Right atrium auricular region (tissue), 2 donors: Measurements from ENCODE around the gene TMCO4. TPM values are rescaled to one million over a fixed set of nuclear protein-coding genes. Genes with fewer than 3 reads are reported as not detected.
A peak's percentile ranks its signal among the peaks of the same experiment; 100 is the strongest.

Experiments
- DNase-seq: peaks from one replicate; pipeline ENCODE4 v3.0.0-alpha.2; 2019; ENCODE audit warnings: low spot score
- H3K27ac ChIP-seq, 2 donors: fragments of 200-600 bp; sonication (generic); 1 replicate in 1 of 2; 2 replicates in 1 of 2; pipeline ENCODE4 v1.5.1; 2016 to 2019
- H3K27me3 ChIP-seq, 2 donors: fragments of 200-600 bp; sonication (generic); one replicate each; pipeline versions ENCODE4 v1.5.1 to v1.6.0; 2017 to 2019
- H3K36me3 ChIP-seq: fragments of 200-600 bp; sonication (generic); one replicate; pipeline ENCODE4 v1.5.1; 2016
- H3K4me1 ChIP-seq, 2 donors: fragments of 200-600 bp; sonication (generic); one replicate each; pipeline versions ENCODE4 v1.5.1 to v1.6.0; 2017 to 2019
- H3K4me3 ChIP-seq, 2 donors: fragments of 200-600 bp; sonication (generic); 1 replicate in 1 of 2; 2 replicates in 1 of 2; pipeline ENCODE4 v1.5.1; 2017 to 2019; ENCODE audit warnings: mild to moderate bottlenecking in 1 of 2, moderate library complexity in 1 of 2
- H3K9me3 ChIP-seq, 2 donors: fragments of 200-600 bp; sonication (generic); one replicate each; pipeline ENCODE4 v1.5.1; 2019
- total RNA-seq, 2 donors: library from RNA; depleted of rRNA; stranded (reverse); fragments of >200 nt; gene quantifications; one replicate each; pipeline ENCODE4 v1.1.0, GENCODE V29; 2016
- TF ChIP-seq, protein P1 (sequence below), 2 donors: fragments of 200-600 bp; sonication (generic); IDR thresholded peaks; one replicate each; pipeline ENCODE4 v1.5.1; 2019; ENCODE audit warnings: antibody characterized with exemption in 2 of 2

Gene TMCO4
- total RNA-seq, 2 donors from 2014 or later = 5.7 to 10.7 TPM

DNA sequence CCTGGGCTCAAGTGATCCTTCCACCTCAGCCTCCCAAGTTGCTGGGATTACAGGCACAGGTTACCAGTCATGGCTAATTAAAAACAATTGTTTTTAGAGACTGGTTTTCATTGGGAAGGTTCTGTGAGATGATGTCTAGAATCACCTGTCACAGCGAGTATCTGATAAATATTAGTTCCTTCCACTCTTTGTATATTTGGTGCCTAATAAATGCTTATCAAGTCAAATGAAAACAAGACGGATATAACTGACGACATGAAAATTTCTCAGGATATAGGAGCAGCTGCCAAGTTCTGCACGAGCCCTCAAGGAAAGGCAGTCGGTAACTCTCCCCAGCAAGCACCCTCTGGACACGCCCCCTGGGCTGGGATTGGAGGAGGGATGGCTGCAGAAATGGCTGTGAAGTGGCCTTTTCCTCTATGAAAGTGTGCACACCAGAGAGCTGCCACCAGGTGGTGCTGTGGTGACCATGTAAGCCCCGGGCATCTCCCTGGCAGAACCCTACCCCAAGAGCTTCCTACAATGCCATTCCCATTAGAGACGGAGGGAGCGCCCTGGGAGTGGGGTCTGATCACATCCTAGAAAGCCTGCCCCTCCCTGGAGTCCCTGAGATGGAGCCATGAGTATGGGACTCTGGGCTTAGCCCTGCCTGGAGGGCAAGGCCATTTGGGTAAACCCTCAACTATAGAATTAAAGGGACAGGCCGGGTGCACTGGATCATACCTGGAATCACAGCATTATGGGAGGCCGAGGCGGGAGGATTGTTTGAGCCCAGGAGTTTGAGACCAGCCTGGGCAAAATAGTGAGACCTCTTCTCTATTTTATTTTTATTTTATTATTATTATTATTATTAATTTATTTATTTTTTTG lies 84.1 kb downstream of the TMCO4 start:
- TF ChIP-seq, protein P1, sequence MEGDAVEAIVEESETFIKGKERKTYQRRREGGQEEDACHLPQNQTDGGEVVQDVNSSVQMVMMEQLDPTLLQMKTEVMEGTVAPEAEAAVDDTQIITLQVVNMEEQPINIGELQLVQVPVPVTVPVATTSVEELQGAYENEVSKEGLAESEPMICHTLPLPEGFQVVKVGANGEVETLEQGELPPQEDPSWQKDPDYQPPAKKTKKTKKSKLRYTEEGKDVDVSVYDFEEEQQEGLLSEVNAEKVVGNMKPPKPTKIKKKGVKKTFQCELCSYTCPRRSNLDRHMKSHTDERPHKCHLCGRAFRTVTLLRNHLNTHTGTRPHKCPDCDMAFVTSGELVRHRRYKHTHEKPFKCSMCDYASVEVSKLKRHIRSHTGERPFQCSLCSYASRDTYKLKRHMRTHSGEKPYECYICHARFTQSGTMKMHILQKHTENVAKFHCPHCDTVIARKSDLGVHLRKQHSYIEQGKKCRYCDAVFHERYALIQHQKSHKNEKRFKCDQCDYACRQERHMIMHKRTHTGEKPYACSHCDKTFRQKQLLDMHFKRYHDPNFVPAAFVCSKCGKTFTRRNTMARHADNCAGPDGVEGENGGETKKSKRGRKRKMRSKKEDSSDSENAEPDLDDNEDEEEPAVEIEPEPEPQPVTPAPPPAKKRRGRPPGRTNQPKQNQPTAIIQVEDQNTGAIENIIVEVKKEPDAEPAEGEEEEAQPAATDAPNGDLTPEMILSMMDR (IDR thresholded peaks at IDR 0.05) = peak; percentile 71 to 81
- Histone ChIP-seq H3K27ac (no peak overlapping the region), H3K4me1 (no peaks in the 10 kb centered on the region), H3K4me3 (no peak overlapping the region), H3K27me3 (no peaks in the 10 kb centered on the region), H3K9me3 (no peaks in the 10 kb centered on the region), H3K36me3 (no peaks in the 10 kb centered on the region)
- peak; percentile 87 for DNase-seq

DNA sequence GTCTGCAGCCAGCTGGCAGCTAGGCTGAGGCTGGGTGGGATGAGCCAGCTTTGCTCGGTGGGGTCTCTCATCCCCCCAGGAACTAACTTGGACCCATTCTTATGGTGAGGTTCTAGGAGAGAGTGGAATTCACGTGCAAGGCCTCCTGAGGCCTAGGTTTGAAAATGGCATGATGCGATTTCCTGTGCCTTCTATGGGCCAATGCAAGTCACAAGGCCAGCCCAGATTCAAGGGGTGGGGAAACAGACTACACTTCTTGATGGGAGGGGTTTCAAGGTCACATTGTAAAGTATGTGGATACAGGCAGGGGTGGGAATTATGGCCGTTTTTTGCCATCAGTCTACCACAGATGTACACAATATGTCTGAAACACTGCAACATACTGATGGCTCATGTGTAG lies 86.8 kb downstream of the TMCO4 start:
- no peak overlapping the region for H3K27ac ChIP-seq
- H3K4me1 ChIP-seq = no peaks in the 10 kb centered on the region
- DNase-seq = no peak
- no peaks in the 10 kb centered on the region for H3K9me3 ChIP-seq
- H3K36me3 ChIP-seq = no peaks in the 10 kb centered on the region
- no peaks in the 10 kb centered on the region for H3K27me3 ChIP-seq
- H3K4me3 ChIP-seq = no peak overlapping the region
- TF ChIP-seq, protein P1 (IDR thresholded peaks at IDR 0.05) = no peak

DNA sequence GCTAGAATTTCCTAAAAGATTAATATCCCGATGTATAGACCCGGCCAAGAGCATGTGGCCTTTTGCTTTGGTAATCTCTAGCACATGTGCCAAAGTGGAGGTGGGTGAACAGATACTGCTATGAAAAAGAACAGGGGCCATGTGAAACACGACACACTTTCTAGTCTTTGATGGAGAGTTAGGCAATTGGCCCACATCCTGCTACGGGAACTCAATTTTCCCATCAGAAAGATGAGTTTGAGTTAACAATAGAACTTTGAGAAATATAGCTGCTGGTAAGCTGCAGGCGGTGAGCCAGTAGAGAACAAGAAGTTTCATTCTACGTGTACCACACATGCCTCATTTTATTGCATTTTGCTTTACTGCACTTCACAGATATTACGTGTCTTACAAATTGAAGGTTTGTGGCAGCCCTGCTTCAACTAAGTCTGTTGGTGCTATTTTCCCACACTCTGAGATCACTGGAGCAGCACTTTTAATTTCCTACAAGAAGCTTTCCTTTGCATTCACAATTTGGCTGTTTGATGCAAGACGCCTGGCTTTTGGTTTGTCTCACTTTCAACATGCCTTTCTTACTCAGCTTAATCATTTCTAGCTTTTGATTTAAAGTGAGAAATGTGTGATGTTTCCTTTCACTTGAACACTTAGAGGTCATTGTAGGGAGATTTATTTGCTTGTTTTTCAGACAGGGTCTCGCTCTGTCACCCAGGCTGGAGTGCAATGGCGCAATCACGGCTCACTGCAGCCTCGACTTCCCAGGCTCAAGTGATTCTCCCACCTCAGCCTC lies 88.7 kb downstream of the TMCO4 start:
- Histone ChIP-seq H3K4me1 (no peaks in the 10 kb centered on the region), H3K9me3 (no peaks in the 10 kb centered on the region), H3K4me3 (no peak overlapping the region), H3K27me3 (no peaks in the 10 kb centered on the region), H3K36me3 (no peaks in the 10 kb centered on the region), H3K27ac (no peak overlapping the region)
- no peak for DNase-seq
- TF ChIP-seq, protein P1 (IDR thresholded peaks at IDR 0.05) = no peak

DNA sequence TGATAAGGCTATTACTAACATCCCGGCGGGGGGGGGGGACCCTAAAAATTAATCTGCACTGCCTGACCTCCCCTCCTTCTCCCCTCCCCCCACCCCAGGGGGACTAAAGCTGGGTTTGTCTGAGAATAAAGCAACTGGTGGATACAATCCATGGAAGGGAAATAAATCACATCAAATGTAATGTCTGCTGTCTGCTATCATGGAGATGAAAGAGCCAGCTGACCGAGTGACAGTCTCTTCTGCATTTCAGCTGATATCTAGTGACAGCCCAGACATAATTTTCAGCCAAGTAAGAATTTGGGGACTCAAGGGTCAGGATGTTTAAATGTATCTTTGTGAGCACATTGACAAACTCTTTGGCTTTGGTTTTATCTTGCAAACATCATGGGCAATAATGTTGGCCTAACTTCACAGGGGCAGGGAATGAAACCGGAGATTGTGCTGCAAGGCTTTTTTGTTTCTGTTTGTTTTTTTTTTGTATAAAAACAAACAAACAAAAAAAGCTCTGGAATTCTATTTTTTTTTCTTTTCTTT lies 90.4 kb downstream of the TMCO4 start:
- DNase-seq = no peak
- no peaks in the 10 kb centered on the region for H3K27me3 ChIP-seq
- H3K9me3 ChIP-seq = no peaks in the 10 kb centered on the region
- H3K4me3 ChIP-seq = no peak overlapping the region
- H3K4me1 ChIP-seq = peaks cover 0 to 6% of the 10 kb centered on the region in 2 donors
- H3K36me3 ChIP-seq = no peaks in the 10 kb centered on the region
- TF ChIP-seq, protein P1 (IDR thresholded peaks at IDR 0.05) = no peak
- no peak overlapping the region for H3K27ac ChIP-seq

DNA sequence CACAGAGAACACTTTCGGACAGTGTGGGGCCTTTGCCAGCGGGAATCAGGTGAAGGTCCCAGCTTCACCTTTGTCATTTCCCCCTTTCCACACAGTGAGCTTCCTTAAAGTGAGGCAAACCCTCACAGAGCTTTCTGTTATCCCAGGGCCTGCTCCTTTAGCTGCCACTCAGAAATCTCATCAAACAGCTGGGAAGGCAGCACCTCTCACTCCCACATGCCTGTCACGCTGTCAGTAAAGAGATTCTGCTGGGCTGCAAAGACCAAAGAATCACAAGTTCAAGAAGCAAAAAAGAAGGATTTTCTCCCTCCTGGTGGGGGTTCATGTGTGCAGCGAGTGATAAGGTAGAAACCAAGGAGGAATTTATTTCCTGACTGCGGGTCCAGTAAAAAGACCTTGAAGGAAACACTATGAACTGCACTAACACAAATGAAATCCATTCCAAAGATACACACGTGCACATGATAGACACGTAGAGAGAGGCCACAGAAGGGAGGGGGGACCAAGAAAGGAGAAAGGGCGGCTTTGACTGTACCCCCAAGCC lies 91.1 kb downstream of the TMCO4 start:
- Histone ChIP-seq H3K4me1 (peaks cover 0 to 7% of the 10 kb centered on the region in 2 donors), H3K27ac (no peak overlapping the region), H3K9me3 (no peaks in the 10 kb centered on the region), H3K36me3 (no peaks in the 10 kb centered on the region), H3K4me3 (no peak overlapping the region), H3K27me3 (no peaks in the 10 kb centered on the region)
- TF ChIP-seq, protein P1 (IDR thresholded peaks at IDR 0.05) = no peak
- DNase-seq = no peak
